PC-3 (cell line): ENCODE measurements around the gene FAM120B.

Source experiments
- CTCF ChIP-seq: fragments of 300-600 bp; sonication (generic); conservative IDR thresholded peaks from 2 replicates; pipeline ENCODE4 v1.5.1; 2017; ENCODE audit warnings: antibody characterized with exemption, low read depth, mild to moderate bottlenecking, low read length
- EZH2 ChIP-seq: fragments of 300-600 bp; sonication (generic); IDR thresholded peaks from one replicate; pipeline ENCODE4 v1.6.1; 2017; ENCODE audit warnings: antibody characterized with exemption, mild to moderate bottlenecking, low read length; ENCODE audit not compliant: unreplicated experiment

- TF ChIP-seq CTCF (no peak), EZH2 (no peak)
Measured at GRCh38 chr6:170276369-170277057, 30.0 kb upstream of the FAM120B start.
